IPS-15b (cell line): ENCODE measurements around the gene SLC35B4.

Experiments used
- H3K27me3 ChIP-seq: one replicate; pipeline ENCODE4 v1.6.1; 2013; ENCODE audit warnings: low read length; ENCODE audit not compliant: control insufficient read depth, insufficient read depth
- H3K36me3 ChIP-seq: one replicate; pipeline ENCODE4 v1.6.1; 2013; ENCODE audit warnings: low read length; ENCODE audit not compliant: control insufficient read depth, insufficient read depth
- H3K4me1 ChIP-seq: one replicate; pipeline ENCODE4 v1.6.1; 2013; ENCODE audit warnings: mild to moderate bottlenecking, low read length; ENCODE audit not compliant: control insufficient read depth, insufficient read depth
- H3K4me3 ChIP-seq: one replicate; pipeline ENCODE4 v1.5.1; 2013; ENCODE audit warnings: low read depth, low read length
- H3K9ac ChIP-seq: one replicate; pipeline ENCODE4 v1.6.1; 2013; ENCODE audit warnings: low read depth, mild to moderate bottlenecking, low read length
- H3K9me3 ChIP-seq: one replicate; pipeline ENCODE4 v1.6.1; 2013; ENCODE audit warnings: mild to moderate bottlenecking, low read length; ENCODE audit not compliant: control insufficient read depth, insufficient read depth

Gene SLC35B4

DNA sequence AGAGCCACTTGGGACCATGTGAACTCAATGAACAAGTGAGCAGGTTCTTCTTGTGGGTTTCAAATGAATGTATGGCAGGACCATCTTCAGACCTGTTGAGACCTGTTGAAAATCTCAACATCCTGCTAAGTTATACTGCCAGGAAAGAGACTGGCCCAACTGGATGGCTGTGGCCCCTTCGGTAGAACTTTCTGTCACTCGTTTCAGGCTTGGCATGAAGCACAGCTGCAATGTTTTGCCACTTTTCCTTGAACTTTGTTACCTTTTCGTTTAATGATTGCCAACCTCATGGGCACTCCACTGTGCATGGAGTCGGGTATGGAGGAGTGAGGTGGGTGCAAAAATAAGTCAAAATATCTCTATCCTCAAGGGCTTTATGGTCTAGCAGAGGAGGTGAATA is 36.7 kb upstream of the SLC35B4 start:
- peaks cover 3% of the 10 kb centered on the region for H3K4me1 ChIP-seq
- H3K4me3 ChIP-seq, result no peak overlapping the region
- H3K9me3 ChIP-seq, result no peaks in the 10 kb centered on the region
- no peaks in the 10 kb centered on the region for H3K36me3 ChIP-seq
- H3K9ac ChIP-seq, result no peak overlapping the region
- peaks cover 4% of the 10 kb centered on the region for H3K27me3 ChIP-seq

DNA sequence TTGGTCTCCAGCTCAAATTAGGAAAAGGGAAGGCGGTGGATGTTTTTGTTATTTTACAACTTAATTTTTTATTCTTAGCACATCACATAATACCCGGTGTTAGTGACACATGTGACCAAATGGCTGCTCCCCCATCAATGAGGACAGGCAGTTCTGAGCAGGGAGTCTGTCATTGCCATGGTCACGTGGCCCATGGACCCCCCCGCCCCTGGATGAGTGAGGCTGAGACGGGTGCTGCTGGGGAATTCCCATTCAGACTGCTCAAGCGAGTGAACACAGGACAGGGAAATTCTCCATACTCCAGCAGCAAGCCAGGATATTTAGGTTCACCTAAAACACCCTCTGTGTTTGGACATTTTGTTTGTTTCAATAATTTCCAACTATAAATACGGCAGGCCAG is 34.7 kb upstream of the SLC35B4 start:
- H3K9me3 ChIP-seq, result no peaks in the 10 kb centered on the region
- no peaks in the 10 kb centered on the region for H3K27me3 ChIP-seq
- peaks cover 3% of the 10 kb centered on the region for H3K4me1 ChIP-seq
- H3K9ac ChIP-seq, result no peak overlapping the region
- no peaks in the 10 kb centered on the region for H3K36me3 ChIP-seq
- H3K4me3 ChIP-seq, result no peak overlapping the region

DNA sequence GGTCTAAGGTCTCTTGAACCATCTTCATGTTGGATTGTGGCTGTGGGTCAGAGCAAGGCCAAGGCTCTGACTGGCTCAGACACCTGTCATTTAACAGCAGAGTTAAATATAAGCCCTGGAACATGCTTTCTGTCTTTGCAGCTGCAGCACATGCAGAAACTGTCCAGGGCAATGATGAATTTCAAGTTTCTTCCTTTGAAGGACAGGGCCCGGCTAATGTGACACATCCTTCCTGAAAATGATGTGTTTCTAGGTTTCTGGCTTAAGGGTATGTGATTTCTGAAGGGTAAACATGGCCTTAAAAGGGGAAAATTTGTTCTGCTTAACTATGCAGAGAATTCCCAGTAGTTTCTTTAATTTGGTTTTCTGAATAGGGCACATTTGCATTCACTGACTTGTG is 34.0 kb upstream of the SLC35B4 start:
- H3K4me1 ChIP-seq, result peaks cover 3% of the 10 kb centered on the region
- no peaks in the 10 kb centered on the region for H3K27me3 ChIP-seq
- no peaks in the 10 kb centered on the region for H3K36me3 ChIP-seq
- H3K9ac ChIP-seq, result no peak overlapping the region
- no peaks in the 10 kb centered on the region for H3K9me3 ChIP-seq
- H3K4me3 ChIP-seq, result no peak overlapping the region

DNA sequence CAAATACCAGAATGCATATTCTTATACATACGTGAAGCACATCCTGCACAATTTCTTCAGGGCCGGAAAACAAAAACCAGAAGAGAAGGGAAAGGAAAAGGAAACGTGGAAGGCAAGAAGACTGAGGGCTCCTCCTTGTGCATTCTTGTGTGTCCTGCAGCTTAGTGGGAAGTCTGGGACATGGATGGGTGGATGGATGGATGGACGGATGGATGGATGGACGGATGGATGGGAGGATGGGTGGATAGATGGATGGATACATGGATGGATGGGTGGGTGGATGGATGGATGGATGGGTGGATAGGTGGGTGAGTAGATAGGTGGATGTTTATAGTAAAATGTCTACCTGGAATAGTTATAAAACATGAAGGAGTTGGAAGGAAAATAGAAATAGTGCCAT is 30.8 kb upstream of the SLC35B4 start:
- no peaks in the 10 kb centered on the region for H3K27me3 ChIP-seq
- H3K9ac ChIP-seq, result no peak overlapping the region
- H3K9me3 ChIP-seq, result no peaks in the 10 kb centered on the region
- H3K4me1 ChIP-seq, result peaks cover 3% of the 10 kb centered on the region
- no peak overlapping the region for H3K4me3 ChIP-seq
- no peaks in the 10 kb centered on the region for H3K36me3 ChIP-seq

DNA sequence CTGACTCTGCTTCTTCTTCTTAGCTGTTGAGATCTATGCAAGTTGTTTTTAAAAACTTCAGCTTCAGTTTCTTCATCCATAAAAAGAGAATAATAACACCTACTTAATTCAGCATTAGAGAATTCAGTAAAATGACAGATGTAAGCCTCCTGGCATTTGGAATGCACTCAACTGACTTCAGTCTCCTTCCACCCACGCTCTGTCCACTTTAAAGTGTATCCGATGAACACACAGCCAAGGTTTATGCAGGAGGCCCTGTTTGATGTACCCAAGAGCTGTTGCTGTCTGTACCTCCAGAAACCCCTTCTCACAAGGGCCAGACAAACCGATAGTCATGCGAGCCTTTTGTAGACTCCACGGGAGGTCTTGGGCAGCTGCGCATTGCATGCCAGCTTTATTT is 27.1 kb upstream of the SLC35B4 start:
- H3K9ac ChIP-seq, result no peak overlapping the region
- H3K27me3 ChIP-seq, result no peaks in the 10 kb centered on the region
- no peaks in the 10 kb centered on the region for H3K4me1 ChIP-seq
- H3K4me3 ChIP-seq, result no peak overlapping the region
- no peaks in the 10 kb centered on the region for H3K9me3 ChIP-seq
- H3K36me3 ChIP-seq, result no peaks in the 10 kb centered on the region

DNA sequence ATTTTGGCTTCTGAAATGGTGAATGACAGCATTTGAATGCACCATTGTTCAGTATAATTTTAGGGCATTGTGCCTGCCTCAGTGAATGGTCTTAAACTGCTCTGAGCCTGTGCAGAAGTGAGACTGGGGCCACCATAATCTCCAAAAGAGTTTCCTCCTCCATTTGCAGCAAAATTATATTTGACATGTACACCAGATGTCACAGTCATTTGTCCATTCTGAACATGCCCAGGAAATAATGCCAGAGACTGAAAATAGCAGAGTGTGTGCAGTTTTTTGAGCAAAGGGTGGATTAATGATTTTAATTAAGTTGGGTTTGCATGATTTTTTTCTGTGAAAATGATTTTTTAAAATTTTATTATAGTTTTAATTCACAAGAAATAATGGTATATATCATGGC is 26.4 kb upstream of the SLC35B4 start:
- no peaks in the 10 kb centered on the region for H3K27me3 ChIP-seq
- H3K4me3 ChIP-seq, result no peak overlapping the region
- H3K9me3 ChIP-seq, result no peaks in the 10 kb centered on the region
- no peaks in the 10 kb centered on the region for H3K36me3 ChIP-seq
- H3K9ac ChIP-seq, result no peak overlapping the region
- H3K4me1 ChIP-seq, result no peaks in the 10 kb centered on the region

DNA sequence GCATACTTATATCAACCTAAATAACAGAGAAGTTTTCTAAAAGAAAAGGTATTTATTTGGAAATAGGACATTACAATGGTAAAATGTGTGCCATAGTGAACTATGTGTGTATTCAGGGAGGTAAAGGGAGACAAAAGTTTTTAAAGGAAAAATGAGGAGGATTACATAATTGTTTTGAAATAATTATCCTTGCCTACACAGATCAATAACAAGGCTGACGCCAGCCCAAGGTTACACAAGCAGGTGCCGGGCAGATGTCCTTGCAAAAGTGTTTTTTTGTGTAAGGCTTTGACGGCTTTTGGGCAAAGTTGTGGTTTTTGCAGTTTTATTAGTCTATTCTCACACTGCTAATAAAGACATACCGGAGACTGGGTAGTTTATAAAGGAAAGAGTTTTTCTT is 22.7 kb upstream of the SLC35B4 start:
- no peak overlapping the region for H3K9ac ChIP-seq
- no peaks in the 10 kb centered on the region for H3K27me3 ChIP-seq
- H3K9me3 ChIP-seq, result no peaks in the 10 kb centered on the region
- no peak overlapping the region for H3K4me3 ChIP-seq
- no peaks in the 10 kb centered on the region for H3K36me3 ChIP-seq
- H3K4me1 ChIP-seq, result no peaks in the 10 kb centered on the region

DNA sequence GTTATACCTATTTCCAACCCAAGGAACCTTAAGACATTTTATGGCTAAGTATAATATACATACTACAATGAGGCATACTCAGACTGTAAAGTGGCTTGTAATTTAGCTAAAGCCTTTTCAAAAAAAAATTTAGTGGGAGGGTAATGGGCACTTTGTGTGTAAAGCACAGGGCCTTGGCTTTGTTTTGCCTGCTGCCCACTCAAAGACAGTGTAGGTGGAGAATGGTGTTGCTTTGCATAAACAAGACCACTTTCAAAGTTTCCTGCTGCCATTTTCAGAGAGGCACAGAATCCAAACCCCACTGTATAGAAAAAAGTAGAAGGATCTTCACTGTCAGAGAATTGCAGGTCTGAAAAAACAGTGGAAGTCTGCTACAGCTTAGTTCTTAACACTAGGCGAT is 21.2 kb upstream of the SLC35B4 start:
- H3K4me1 ChIP-seq, result no peaks in the 10 kb centered on the region
- no peak overlapping the region for H3K4me3 ChIP-seq
- H3K36me3 ChIP-seq, result no peaks in the 10 kb centered on the region
- no peak overlapping the region for H3K9ac ChIP-seq
- H3K9me3 ChIP-seq, result no peaks in the 10 kb centered on the region
- H3K27me3 ChIP-seq, result no peaks in the 10 kb centered on the region

DNA sequence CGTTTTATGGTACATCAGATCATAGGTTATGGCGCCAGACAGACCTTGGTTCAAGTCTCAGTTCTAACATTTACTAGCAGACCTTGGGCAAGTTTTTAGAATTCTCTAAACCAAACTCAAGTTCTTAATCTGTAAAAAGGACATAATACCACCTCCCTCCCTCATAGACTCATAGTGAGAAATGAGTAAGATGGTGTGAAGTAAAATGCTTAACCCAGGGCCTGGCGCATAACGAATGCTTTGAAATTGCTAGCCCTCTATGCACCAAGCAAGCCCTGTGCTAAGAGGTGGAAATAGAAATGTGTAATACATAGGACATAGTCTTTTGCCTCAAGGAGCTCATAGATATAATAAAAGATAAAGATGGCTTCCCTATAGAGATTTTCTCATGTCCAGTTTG is 17.7 kb upstream of the SLC35B4 start:
- Histone ChIP-seq H3K36me3 (no peaks in the 10 kb centered on the region), H3K4me3 (no peak overlapping the region), H3K9ac (no peak overlapping the region), H3K4me1 (no peaks in the 10 kb centered on the region), H3K9me3 (no peaks in the 10 kb centered on the region), H3K27me3 (no peaks in the 10 kb centered on the region)

DNA sequence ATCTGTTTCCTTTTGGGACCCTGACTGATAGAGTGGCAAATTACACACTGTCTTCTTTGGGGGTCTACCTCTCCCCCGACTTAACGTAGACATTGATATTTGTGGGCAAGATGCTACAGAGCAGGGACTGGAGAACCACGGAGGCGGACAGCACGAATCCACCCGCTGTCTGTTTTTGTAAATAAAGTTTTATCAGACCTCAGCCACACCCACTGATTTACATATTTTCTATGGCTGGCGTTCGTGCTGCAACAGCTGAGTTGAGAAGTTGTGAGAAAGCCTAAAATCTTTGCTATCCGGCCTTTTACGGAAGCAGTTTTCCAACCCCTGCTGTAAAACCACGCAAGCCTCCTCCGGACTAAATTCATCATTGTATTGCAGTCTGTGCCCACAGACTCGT is 17.2 kb upstream of the SLC35B4 start:
- Histone ChIP-seq H3K27me3 (no peaks in the 10 kb centered on the region), H3K9ac (no peak overlapping the region), H3K36me3 (no peaks in the 10 kb centered on the region), H3K4me1 (no peaks in the 10 kb centered on the region), H3K4me3 (no peak overlapping the region), H3K9me3 (no peaks in the 10 kb centered on the region)

DNA sequence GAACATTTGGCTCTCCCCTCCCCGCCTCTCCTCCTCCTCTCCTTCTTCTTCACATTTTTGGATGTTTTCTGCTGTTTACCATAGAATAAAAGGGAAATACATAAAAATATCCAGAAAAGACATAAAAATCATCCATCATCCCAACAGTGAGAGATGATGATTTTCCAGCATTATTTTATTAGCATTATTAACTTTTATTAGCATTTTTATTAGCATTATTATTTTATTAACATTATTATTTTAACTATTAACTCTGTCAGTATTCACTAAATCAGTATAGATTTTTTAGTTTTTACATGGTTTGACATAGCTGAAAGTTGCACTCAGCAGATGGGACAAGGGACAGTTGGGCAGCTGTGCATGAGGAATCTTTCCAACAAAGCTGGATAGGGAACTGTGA is 16.2 kb upstream of the SLC35B4 start:
- H3K9me3 ChIP-seq, result no peaks in the 10 kb centered on the region
- no peaks in the 10 kb centered on the region for H3K27me3 ChIP-seq
- no peak overlapping the region for H3K4me3 ChIP-seq
- H3K4me1 ChIP-seq, result no peaks in the 10 kb centered on the region
- no peaks in the 10 kb centered on the region for H3K36me3 ChIP-seq
- no peak overlapping the region for H3K9ac ChIP-seq

DNA sequence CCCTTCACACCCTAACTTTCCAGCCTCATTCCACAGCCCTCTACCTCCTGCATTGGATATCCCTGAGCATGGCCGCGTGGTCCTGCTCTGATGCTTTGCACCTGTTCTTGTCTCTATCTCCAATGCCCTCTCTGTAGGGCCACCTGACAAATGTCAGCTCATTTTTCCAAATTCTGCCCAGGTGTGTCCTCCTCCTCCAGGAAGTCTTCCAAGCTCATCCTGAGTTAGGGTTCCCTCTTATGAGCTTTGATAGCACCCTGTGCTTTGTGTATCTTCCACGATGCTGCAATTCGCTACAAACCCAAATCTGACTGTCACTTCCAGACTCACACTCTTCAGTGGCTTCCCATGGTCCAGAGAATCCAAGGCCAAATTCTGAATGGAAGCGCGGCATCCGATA is 14.7 kb upstream of the SLC35B4 start:
- Histone ChIP-seq H3K4me3 (no peak overlapping the region), H3K9ac (no peak overlapping the region), H3K36me3 (no peaks in the 10 kb centered on the region), H3K27me3 (no peaks in the 10 kb centered on the region), H3K9me3 (no peaks in the 10 kb centered on the region), H3K4me1 (no peaks in the 10 kb centered on the region)

DNA sequence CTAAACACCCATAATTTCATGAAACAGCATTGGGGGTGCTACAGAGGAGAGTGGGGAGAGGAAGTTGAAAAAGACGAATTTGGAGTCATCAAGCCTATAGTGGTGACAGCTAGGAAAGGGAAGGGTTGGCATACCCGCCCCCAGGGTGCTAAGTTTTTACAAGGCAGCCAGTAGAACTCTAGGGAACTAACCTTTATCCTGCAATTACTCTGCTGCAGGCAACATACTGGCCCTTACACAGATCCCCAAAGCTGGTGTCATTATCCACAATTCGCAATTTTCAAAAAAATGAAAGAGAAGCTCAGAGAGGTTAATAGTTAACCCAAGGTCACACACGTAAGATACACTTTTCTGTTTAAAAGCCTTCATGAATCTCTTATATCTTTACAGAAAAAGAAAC is 14.2 kb upstream of the SLC35B4 start:
- no peaks in the 10 kb centered on the region for H3K9me3 ChIP-seq
- H3K36me3 ChIP-seq, result no peaks in the 10 kb centered on the region
- H3K9ac ChIP-seq, result no peak overlapping the region
- no peaks in the 10 kb centered on the region for H3K27me3 ChIP-seq
- no peaks in the 10 kb centered on the region for H3K4me1 ChIP-seq
- H3K4me3 ChIP-seq, result no peak overlapping the region
